Testis (tissue), 2 donors: ENCODE data around the gene HEG1.

Experiments
- CTCF ChIP-seq, 3 experiments: fragments of 450-650 bp in 2 of 3; fragments of 200-600 bp in 1 of 3; sonication (generic) in 1 of 3; IDR thresholded peaks; one replicate each; pipeline ENCODE4 v1.5.1; 2016 to 2019; ENCODE audit warnings: antibody characterized with exemption in 3 of 3, mild to moderate bottlenecking in 2 of 3, moderate library complexity in 1 of 3
- POLR2A ChIP-seq: fragments of 450-650 bp; IDR thresholded peaks from one replicate; pipeline ENCODE4 v1.6.1; 2017; ENCODE audit warnings: antibody characterized with exemption, mild to moderate bottlenecking, moderate library complexity

GRCh38 chr3:124924741-124925140, 131.1 kb downstream of the HEG1 start:
- no peak for TF ChIP-seq CTCF (IDR thresholded peaks at IDR 0.05)
- no peak for TF ChIP-seq POLR2A
